Adipocyte (in vitro differentiated cells): ENCODE measurements around the gene SRSF2.
A peak's percentile ranks its signal among the peaks of the same experiment; 100 is the strongest.

ENCODE experiments used
- DNase-seq: peaks from one replicate; pipeline ENCODE4 v3.0.0-alpha.2; 2015; ENCODE audit warnings: low read depth
- H3K27me3 ChIP-seq: replicated peaks from 2 replicates; pipeline ENCODE4 v1.7.0; 2013; ENCODE audit warnings: mild to moderate bottlenecking, low read length, moderate library complexity; ENCODE audit not compliant: control insufficient read depth, insufficient read depth
- H3K36me3 ChIP-seq: 2 replicates; pipeline ENCODE4 v1.7.0; 2013; ENCODE audit warnings: low read length, mild to moderate bottlenecking, moderate library complexity; ENCODE audit not compliant: control insufficient read depth, insufficient read depth, severe bottlenecking
- H3K4me1 ChIP-seq: 2 replicates; pipeline ENCODE4 v1.7.0; 2013; ENCODE audit warnings: mild to moderate bottlenecking, low read length, moderate library complexity; ENCODE audit not compliant: control insufficient read depth, insufficient read depth
- H3K4me3 ChIP-seq: 2 replicates; pipeline ENCODE4 v1.7.0; 2013; ENCODE audit warnings: mild to moderate bottlenecking, low read length, moderate library complexity
- H3K9ac ChIP-seq: 2 replicates; pipeline ENCODE4 v1.7.0; 2013; ENCODE audit warnings: mild to moderate bottlenecking, low read length, moderate library complexity
- H3K9me3 ChIP-seq: 2 replicates; pipeline ENCODE4 v1.7.0; 2013; ENCODE audit warnings: mild to moderate bottlenecking, low read length, moderate library complexity; ENCODE audit not compliant: control insufficient read depth

Gene SRSF2, protein sequence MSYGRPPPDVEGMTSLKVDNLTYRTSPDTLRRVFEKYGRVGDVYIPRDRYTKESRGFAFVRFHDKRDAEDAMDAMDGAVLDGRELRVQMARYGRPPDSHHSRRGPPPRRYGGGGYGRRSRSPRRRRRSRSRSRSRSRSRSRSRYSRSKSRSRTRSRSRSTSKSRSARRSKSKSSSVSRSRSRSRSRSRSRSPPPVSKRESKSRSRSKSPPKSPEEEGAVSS

DNA sequence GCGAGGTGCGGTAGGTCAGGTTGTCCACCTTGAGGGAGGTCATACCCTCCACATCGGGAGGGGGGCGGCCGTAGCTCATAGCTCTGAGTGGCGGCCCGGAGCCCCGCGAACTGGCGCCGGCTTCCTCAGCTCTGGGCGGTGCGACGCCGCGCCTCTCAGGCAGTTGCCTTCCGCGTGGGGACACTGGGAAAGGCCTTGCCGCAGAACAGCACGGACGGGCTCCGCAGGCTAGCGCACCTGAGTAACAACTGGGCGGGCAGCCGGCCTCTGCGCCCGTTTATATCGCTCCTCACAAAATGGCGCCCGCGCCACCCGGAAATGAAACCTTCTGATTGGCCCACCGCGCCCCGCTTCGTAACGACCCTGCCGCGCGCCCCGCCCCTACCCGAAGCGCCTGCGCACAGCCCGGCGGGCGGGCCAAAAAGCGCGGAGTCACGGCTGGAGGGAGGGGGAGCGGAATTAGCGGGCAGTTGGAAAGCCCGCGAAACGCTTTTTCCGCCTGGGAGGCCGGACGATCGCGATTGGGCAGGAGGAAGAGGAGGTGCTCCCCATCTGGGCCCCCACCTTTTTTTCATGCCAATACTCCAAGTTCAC lies at the start of gene SRSF2:
SRSF2 (minus strand) TSS at position 250 of the 594 bp plus-strand sequence; CDS start at position 79, 171 bp downstream.
- H3K4me3 ChIP-seq = peak within 1 kb of the TSS; percentile 99
- no peaks in the 10 kb centered on the region for H3K9me3 ChIP-seq
- peaks cover 53% of the 10 kb centered on the region for H3K4me1 ChIP-seq
- DNase-seq = peak; percentile 99
- peaks cover 44% of the 10 kb centered on the region for H3K36me3 ChIP-seq
- H3K9ac ChIP-seq = peak within 1 kb of the TSS; percentile 99
- H3K27me3 ChIP-seq = no peaks in the 10 kb centered on the region

DNA sequence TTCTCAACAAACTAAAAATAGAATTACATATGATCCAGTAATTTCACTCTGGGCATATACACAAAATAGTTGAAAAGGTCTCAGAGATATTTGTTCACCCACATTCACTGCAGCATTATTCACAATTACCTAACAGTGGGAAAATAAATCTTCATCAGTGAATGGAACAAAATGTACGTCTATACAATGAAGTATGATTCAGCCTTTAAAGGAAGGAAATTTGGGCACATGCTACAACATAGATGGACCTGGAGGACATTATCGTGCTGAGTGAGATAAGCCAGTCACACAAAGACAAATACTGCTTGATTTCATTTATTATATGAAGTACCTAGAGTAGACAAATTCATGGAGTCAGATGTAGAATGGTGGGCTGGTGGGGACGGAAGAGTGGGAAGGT lies 47.8 kb upstream of the SRSF2 start:
- peaks cover 12% of the 10 kb centered on the region for H3K36me3 ChIP-seq
- H3K4me3 ChIP-seq = no peak overlapping the region
- H3K9ac ChIP-seq = no peak overlapping the region
- peaks cover 3% of the 10 kb centered on the region for H3K4me1 ChIP-seq
- no peaks in the 10 kb centered on the region for H3K27me3 ChIP-seq
- no peaks in the 10 kb centered on the region for H3K9me3 ChIP-seq
- DNase-seq = no peak

DNA sequence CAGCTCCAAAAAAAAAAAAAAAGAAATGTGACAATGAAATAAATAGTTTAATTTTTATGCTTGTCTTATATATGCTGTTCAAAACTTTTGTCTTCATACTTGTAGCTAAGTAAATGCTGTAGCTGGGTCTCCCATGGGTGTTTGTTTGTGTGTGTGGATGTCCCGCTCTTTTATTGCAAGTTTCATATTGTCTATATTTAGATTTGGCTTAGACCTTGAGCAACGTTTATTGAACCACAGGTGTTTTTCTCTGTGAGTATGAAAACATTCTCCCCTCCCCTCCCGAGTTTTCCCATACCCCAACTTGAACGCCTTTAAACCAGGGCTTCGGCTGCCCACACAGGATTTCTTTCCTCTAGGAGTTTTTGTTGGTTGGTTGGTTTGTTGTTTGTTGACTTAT lies 46.0 kb upstream of the SRSF2 start:
- H3K9ac ChIP-seq = no peak overlapping the region
- H3K27me3 ChIP-seq = no peaks in the 10 kb centered on the region
- H3K4me3 ChIP-seq = no peak overlapping the region
- H3K4me1 ChIP-seq = no peaks in the 10 kb centered on the region
- no peaks in the 10 kb centered on the region for H3K9me3 ChIP-seq
- H3K36me3 ChIP-seq = peaks cover 18% of the 10 kb centered on the region
- DNase-seq = no peak

DNA sequence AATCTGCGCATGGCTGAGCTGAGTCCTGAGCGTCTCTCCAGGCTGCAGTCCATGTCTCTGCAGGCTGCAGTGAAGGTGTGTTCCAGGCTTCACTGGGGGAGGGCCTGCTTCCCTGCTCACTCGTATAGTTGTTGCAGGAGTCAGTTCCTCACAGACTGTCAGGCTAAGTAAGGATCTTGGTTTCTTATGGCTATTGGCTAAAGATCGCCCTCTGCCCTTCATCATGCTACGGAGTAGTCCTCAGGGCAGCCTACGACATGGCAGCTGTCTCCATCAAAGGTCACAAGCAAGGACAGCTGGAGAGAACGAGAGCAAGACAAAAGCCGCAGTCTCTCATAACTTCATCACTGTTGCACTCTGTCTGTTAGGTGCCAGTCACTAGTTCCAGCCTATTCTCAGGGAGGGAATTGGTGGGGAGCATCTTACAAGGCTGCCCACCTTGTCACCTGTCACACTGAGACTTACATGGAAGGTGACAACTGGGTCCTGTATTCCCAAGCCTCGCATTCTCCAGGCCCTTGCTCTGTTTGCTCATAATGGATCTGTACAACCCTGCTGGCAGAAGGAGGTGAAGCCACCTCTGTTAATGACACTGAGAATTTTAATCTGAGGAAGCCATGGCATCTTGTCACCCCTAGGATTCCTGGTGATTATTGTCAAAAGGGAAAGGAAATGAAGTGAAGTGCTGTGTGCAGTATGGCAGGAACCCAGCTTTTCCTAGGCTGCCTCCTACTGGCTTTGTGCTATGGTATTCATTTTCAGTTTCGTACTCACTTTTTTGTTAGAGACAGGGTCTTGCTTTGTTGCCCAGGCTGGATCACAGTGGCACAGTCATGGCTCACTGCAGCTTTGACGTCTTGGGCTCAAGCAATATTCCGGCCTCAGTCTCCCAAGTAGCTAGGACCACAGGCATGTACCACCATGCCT lies 44.2 kb upstream of the SRSF2 start:
- Histone ChIP-seq H3K36me3 (peaks cover 30% of the 10 kb centered on the region), H3K4me1 (no peaks in the 10 kb centered on the region), H3K9ac (no peak overlapping the region), H3K9me3 (no peaks in the 10 kb centered on the region), H3K4me3 (no peak overlapping the region), H3K27me3 (no peaks in the 10 kb centered on the region)
- no peak for DNase-seq

DNA sequence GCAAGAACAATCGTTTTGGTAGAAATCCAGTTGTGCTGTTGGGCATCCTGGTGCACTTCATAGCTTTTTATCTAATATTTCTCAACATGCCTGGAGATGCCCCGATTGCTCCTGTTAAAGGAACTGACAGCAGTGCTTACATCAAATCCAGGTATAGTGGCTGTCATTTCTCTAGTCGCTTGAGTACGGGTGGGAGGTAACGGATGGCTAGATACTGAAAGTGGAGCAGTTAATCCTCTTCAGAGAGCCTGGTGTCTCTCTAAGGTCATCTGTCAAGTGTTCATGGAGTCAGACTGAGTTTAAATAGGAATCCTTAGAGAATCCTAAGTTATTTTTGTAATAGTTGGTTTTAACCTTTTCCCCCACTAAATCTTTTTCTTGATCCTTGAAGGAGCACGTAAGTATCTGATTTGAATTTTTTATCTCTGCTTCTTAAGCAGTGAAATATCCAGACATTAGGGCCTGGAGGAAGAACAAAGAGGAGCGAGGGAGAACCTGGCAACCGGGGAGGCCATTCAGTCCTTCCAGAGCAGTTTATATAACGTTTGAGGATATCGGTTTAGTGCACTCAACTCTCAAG lies 38.0 kb upstream of the SRSF2 start:
- Histone ChIP-seq H3K36me3 (peaks cover 54% of the 10 kb centered on the region), H3K27me3 (no peaks in the 10 kb centered on the region), H3K9me3 (no peaks in the 10 kb centered on the region), H3K4me1 (peaks cover 8% of the 10 kb centered on the region), H3K9ac (no peak overlapping the region), H3K4me3 (no peak overlapping the region)
- DNase-seq = no peak

DNA sequence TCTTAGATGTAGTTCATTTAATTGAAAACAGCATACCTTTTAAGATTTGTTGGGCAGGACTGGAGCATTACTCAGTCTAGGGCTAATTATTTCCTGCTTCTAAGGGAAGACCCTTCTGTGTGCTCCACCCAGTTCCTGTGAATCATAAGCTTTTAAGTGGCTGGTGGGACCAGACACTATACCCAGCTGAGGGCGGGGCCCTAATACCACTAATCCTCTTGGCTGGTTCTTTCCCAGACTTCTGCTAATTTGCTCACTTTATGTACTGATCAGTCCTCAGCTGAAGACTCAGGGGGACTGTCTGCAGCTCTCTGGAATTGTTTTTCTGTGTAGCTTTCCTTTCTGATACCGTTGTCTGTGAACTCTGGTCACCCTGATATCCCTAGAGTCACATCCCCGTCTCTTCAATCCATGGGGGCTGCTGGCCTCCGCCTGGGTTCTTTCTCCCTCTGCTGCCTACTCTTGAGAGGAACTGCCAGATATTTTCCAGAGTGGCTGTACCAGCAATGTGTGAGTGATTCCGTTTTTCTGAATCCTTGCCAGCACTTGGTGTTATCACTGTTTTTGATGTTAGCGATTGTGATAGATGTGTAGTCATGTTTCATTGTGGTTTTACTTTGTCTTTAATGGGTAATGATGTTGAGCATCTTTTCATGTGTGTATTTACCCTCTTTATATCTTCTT lies 35.9 kb upstream of the SRSF2 start:
- peak overlapping the region; percentile 45 for H3K4me3 ChIP-seq
- peak; percentile 81 for DNase-seq
- peaks cover 63% of the 10 kb centered on the region for H3K36me3 ChIP-seq
- no peaks in the 10 kb centered on the region for H3K9me3 ChIP-seq
- no peaks in the 10 kb centered on the region for H3K27me3 ChIP-seq
- H3K9ac ChIP-seq = peak overlapping the region; percentile 20
- H3K4me1 ChIP-seq = peaks cover 8% of the 10 kb centered on the region

DNA sequence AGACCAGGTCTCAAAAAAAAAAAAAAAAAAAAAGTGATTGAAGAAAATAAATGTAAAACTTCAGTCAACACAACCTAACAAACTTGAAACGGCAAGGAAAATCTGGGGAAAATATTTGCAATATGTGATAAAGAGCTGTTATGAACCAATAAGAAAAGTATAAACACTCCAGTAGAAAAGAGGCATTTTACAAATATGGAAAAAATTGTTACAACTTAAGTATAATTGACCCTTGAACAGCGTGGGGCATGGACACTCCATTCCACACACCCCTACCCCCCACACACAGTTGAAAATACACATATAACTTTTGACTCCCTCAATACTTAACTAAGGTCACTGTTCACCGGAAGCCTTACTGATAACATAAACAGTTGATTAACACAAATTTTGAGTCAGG lies 21.4 kb upstream of the SRSF2 start:
- Histone ChIP-seq H3K9me3 (no peaks in the 10 kb centered on the region), H3K36me3 (peaks cover 40% of the 10 kb centered on the region), H3K27me3 (no peaks in the 10 kb centered on the region), H3K9ac (no peak overlapping the region), H3K4me1 (no peaks in the 10 kb centered on the region), H3K4me3 (no peak overlapping the region)
- no peak for DNase-seq

DNA sequence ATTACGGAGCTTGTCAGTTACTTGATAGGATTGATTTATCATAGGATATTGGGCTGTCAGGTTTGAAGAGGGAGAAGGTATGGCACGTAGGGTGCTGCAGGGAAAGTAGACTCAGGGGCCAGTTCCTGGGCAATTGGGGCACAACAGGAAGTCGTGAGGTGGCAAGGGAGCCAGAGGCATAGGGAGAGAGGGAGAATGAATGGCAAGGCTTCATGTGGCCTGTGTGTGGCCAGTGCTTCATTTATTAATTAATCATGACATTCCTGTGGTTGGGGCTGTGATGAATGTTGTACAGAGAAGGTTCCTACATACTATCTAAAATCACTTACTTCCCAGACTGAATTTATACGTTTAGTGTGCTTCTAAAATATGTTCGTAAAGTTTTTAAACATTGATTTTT lies 20.1 kb upstream of the SRSF2 start:
- DNase-seq = no peak
- Histone ChIP-seq H3K27me3 (no peaks in the 10 kb centered on the region), H3K4me1 (no peaks in the 10 kb centered on the region), H3K4me3 (no peak overlapping the region), H3K36me3 (peaks cover 49% of the 10 kb centered on the region), H3K9ac (no peak overlapping the region), H3K9me3 (no peaks in the 10 kb centered on the region)

DNA sequence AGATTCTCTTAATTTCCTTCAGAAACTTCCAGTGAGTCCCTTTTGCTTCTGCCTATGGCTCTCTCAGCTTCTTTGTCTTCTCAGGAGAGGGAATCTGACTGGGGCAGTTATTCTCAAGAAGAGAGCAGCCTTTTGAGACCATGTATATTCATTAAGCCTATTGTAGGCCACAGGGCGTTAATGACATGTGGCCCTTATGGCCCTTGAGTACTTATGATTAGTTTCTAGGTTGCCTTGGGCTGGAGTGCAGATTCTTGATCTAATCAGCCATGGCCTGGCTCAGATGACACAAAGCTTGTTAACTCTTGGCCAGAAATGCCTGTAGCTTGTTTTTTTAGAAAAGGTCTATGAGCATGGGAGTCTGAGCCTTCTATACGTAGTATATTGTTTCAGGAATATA lies 18.2 kb upstream of the SRSF2 start:
- Histone ChIP-seq H3K9ac (no peak overlapping the region), H3K4me3 (no peak overlapping the region), H3K9me3 (no peaks in the 10 kb centered on the region), H3K4me1 (no peaks in the 10 kb centered on the region), H3K27me3 (no peaks in the 10 kb centered on the region), H3K36me3 (peaks cover 50% of the 10 kb centered on the region)
- DNase-seq = no peak

DNA sequence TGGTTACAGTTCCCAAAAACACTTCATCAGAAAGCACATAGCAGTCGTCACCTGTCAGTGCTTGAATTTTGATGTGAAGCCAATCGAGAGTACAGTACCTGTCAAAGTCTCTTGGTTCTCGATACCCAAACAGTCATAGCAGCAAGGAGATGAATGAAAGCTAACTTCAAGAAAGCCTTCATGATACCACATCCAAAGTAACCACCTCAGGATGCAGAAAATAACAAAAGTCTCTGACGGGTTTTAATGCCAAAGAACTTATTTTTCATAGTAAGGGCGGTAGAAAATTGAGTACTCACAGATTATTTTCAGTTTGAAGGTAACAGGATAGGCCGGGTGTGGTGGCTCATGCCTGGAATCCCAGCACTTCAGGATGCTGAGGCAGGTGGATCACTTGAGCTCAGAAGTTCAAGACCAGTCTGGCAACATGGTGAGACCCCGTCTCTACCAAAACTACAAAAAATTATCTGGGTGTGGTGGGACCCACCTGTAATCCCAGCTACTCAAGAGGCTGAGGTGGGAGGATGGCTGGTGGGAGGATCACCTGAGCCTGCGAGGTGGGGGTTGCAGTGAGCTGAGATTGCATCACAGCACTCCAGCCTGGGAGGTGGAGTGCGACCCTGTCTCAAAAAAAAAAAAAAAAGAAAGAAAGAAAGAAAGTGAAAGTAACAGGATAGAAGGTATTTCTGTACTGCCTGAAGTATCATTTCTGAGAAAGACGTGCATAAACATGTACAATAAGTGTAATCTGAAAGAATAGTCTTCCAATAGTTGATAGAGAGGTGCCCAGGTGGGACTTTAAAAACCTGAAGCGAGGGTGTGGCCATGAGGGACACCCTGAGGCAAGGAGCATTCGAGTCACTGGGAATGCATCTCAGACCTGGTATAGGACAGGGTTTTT lies 16.2 kb upstream of the SRSF2 start:
- H3K4me3 ChIP-seq = no peak overlapping the region
- no peaks in the 10 kb centered on the region for H3K27me3 ChIP-seq
- H3K4me1 ChIP-seq = no peaks in the 10 kb centered on the region
- no peak overlapping the region for H3K9ac ChIP-seq
- H3K9me3 ChIP-seq = no peaks in the 10 kb centered on the region
- no peak for DNase-seq
- H3K36me3 ChIP-seq = peaks cover 44% of the 10 kb centered on the region
